ENCODE measurements around the gene CTBP2.
A peak's percentile ranks its signal among the peaks of the same experiment; 100 is the strongest.
"Not testable (repeated sequence)": the region's sequence is repeated elsewhere in the genome, so short reads cannot be mapped to it uniquely, and the experiment has no call there.

Gene CTBP2

DNA sequence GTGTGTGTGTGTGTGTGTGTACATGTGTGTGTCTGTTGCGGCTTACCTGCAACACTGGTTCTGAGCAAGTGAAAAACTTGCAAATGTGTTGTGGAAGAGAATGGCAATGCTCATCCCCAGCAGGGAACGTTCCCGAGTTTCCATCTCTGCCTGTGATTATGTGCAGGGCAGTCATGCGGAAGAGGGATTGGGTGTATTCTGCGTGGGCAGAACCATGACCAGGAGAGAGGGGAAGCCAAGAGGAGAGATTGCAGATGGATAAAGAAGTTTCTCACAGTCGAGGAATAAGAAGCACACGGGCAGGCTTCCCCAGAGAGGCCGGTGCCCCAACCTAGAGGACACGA, 99.9 kb downstream of the CTBP2 start:
- DNase-seq: no peak

DNA sequence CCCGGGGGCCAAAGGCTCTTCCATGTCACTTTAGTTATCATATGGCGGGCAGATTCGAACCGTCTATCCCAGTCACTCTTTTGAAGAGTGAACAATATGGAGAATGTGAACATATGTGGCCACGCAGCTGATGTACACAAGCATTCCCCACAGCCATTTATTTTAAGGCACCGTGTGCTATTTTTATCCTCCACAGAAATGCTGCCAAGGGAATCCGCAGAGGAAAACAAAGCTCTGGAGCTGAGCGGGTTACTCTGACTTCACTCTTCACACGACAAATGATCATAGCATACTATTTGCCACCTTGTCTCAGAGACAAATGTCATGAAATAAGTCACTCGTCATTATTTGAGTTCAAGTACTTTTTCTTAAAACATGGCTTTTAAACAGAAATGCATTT, 100.3 kb downstream of the CTBP2 start:
- DNase-seq: no peak

DNA sequence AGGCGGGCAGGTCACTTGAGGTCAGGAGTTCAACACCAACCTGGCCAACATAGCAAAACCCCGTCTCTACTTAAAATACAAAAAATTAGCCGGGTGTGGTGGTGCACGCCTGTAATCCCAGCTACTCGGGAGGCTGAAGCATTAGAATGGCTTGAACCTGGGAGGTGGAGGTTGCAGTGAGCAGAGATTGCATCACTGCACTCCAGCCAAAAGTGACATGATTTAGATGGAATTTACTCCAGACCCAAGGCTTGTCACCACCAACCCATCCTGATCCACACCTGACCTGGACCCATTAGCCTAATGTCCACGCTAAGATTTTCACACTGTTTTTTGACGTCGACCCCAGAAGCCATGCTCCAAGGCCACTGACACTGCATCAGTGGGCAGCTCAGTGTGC, 101.0 kb downstream of the CTBP2 start:
- not testable (repeated sequence) for DNase-seq

DNA sequence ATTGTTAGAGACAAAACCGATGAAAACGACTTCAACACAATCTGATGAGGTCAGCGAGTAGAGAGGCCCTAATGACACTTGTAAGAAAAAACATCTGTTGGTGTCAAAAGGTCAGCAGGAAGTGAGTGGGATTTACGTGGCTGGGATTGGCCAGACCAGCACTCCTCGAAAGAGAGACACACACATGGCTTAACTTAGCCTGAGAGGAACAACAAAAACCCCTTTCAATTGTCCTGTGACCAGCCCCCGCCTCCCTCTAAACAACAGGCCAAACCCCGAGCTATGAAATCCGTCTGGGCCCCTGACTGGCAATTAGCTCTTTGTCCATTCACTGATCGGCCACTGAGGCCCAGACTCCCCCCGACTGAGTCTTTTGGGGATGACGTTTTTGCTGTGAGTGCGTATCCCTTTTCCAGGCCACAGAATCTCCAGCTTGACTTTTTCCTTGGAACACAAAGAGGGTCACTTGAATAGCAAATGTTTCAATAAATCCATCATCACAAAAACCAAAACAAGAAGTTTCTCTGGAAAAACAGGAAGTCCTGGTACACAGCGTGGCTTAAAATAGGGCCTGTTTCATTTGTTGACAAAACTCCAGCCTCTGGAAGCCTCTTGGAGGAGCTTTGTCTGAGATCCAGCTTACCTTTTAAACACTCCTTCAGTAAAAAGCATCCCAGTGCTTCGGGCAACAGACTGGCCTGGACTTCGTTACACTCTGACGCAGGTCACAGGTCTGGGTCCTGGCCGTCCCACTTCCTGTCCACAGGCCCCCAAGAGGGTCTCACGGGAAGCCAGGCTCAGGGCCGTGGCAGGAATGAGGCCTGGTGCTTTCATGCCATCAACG, 103.0 kb downstream of the CTBP2 start:
- DNase-seq: no peak

DNA sequence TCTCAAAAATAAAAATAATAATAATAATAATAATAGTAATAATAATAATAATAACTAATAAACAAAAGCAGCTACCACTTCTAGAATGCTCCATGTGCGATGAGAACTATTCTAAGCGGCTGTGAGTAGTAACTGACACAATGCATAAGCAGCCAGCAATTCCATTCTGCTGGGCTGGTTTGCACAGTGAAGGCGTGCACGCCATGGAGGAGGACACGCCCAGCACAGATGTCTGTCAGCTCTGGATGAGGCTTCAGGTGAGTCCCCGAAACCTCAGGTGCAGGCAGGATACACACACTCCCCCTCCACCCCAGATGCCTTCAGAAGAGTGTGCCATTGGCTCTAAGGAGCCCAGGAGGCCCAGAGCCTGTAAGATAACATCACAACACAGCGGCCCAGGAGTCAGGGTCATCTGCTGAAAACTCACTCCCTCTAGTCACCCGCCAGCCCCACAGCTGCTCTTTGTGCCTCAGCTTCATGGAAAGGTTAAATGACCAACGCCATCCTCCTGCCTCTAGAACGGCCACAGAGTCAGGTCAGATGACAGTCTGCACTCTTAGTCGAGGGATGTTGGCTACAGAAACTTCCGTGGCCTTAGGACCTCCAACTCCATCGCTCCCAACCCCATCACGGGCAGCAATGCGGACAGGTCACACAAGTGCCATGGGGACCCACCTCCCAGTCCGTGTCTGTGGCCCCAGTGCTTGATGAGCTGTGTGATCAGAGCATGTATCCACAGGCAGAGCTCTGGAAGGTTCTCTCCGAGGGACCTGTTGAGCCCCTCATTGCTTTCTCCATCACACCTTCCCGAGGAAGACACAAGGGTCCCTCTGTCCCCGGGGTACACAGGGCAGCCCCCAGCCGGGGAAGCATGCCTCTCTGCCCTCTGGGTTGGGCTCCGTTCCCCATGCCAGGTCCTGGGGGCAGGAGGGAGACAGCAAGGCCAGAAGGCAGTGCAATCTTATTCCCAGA, 103.9 kb downstream of the CTBP2 start:
- DNase-seq: no peak

GRCh38 chr10:125055446-125055845, 104.9 kb downstream of the CTBP2 start:
- no peak for DNase-seq

- DNase-seq: no peak
Measured at GRCh38 chr10:125054669-125055268, 105.6 kb downstream of the CTBP2 start.

GRCh38 chr10:125054216-125054615, 106.1 kb downstream of the CTBP2 start:
- no peak for DNase-seq

GRCh38 chr10:125052146-125052545, 108.2 kb downstream of the CTBP2 start:
- no peak for DNase-seq

DNA sequence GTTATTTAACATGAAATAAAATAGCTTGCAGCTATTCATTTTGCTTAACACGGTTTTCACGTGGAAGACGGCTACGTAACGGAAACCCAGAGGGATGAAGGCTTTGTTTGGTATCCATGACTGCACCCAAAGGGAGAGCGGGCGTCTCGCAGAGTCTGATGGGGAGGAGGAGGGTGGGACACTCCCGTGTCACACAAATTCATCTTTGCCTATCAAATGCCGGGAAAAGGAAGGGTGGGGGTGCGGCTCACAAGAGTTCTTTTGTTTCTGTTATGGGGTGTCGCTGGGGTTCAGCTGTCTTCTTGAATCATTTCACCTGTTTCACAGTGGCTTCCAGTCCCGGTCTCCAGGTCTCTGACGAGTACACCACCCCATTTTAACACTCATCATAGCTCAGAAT, 110.0 kb downstream of the CTBP2 start:
- no peak for DNase-seq

- no peak for DNase-seq
Measured at GRCh38 chr10:125049216-125049881, 111.0 kb downstream of the CTBP2 start.

DNA sequence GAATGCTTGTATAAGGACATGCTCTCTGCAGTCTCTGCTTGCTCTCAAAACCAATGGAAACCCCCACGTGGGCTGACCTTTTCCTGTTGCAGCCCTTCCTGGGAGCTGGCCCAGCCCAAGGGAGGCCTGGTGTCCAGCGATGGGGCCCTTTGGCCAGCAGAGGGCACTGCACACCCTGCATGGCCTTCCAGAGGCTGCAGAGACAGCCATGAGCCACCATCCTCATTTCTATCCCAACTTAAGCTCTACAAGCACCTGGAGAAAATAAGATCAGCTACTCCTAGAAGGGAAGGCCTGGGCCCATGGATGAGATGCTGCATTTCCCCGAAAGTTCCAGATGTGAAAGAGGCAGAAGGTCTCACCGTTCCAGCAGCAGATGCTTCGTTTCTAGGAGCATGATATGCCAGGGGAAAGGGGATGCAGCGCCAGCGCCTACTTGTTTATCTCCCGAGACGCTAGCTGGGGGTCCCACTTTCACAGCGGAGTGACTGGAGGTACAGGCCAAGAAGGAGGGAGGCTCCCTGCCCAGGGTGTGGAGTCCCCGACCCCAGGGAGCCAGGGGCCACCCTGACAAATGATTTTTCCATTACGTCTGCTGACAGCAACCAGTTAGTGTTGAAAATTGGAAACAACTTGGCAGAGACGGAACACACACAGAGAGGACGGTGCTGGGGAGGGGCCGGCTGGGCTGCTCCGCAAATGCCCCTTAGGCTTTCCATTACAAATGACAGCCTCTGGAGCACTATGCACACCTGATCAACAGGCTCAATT, 112.1 kb downstream of the CTBP2 start:
- peak; percentile 17 for DNase-seq

DNA sequence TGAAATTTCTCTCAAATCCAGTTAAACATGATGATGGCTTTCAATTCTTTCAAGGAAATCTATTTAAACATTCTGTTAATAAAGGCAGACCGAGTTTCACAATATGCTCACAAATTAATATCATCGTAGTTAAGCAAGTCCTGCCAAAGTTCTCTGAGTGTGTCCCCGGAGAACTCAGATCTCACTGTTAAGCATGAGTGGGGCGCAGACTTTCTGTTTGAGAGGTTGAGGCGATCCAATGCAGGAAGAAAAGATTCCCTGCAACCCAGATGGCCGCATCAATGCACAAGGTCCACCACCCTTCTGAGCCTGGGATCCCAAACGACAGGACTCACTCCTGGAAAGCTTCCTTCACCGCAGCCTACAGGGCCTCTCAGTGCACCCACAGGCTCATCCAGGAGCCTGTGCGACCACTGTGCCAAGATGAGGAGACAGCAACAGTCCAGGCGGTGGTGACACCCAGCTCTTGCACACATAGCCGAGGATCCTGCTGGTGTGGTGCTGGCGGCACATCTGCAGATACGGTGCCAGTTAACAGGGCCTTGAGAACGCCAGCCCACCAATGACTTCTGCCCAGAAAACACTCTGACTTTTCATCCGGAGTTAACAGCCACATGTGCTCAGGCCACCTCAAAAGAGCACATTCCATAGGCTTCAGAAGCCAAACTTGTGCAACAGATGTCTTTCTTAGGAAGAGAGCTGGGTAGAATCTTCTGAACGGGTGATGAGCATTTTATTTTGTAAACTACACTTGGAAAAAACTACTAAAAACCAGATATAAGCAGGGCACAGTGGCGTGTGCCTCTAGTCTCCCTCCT, 116.3 kb downstream of the CTBP2 start:
- DNase-seq: no peak

DNA sequence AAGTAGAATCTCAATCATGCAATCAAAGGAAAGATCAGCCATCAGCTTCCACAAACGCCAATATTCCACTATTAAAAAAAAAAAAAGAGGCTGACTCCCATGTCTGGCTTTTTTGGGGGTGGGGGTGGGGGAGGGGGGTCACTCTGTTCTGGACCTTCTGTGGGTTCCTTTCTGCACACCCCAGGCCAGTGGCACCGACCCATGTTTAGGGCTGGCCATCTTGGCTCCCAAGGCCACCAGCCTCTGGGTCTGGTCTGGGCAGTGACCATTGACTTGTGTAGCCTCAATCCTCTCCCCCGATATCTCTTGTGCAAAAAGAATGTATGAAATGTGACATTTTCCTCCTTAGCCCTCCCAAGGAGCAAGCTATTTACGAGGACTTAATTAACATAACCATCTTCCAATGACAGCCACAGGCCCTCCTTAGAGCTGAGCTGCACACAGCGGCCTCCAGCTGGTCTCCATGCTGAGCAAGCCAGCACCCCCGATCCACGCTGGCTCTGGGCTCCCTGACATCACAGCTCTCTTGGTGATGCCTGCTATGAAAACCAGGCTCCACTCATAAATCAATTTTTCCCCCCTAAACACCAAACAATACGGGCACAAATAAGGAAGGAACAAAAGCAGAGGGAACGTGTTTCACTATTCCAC, 118.4 kb downstream of the CTBP2 start:
- DNase-seq: no peak

- no peak for DNase-seq
Measured at GRCh38 chr10:125039354-125039769, 121.0 kb downstream of the CTBP2 start.

DNA sequence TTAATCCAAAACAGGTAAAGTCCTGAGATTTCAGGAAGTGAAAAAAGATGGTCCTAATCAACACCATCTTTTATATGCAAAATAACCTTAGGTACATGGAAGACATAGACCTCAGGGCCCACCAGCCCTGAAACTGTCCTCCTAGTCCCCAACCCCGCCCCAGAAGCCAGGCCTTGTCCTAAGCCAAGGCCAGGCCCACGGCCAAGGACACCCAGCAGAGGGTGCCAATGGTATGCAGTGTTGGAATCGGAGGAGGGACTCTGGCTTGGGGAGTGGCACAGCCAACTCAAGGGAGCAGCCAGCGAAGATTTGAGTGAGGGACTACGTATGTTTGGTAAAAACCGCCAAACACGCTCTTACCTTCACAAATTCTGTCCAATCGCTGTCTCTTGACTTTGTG, 121.7 kb downstream of the CTBP2 start:
- no peak for DNase-seq

DNA sequence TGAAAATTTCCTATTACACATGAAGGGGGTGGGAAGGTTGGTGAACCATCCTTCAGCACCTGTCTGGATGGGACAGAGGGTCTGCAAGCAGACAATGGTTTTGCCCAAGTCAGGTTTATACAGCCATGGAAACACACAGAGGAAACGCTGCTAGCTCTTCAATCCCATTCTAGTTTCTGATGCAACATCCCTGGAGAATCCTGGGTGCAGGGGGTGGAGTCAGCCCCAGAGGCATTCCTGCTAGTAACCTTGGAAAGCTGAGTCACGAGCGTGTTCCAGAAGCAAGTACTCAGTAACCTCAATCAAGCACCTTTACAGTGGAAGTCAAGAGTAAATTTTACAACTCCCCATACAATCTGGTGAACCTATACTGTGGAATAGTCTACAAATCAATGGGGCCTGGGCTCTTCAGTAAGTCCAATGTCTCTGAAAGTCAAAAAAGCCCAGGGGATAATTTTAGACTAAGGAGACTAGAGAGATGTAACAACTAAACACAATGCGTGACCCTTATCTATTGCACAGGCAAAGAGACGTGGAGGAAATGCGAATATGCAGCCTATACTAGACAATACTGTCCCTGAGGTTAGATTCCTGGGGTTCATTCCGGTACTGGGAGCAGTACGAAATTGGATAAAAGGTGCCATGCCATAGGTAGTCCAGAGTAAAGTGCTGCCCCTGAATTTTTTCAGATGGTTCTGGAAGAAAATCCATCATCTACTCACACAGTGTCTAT, 123.1 kb downstream of the CTBP2 start:
- no peak for DNase-seq

DNA sequence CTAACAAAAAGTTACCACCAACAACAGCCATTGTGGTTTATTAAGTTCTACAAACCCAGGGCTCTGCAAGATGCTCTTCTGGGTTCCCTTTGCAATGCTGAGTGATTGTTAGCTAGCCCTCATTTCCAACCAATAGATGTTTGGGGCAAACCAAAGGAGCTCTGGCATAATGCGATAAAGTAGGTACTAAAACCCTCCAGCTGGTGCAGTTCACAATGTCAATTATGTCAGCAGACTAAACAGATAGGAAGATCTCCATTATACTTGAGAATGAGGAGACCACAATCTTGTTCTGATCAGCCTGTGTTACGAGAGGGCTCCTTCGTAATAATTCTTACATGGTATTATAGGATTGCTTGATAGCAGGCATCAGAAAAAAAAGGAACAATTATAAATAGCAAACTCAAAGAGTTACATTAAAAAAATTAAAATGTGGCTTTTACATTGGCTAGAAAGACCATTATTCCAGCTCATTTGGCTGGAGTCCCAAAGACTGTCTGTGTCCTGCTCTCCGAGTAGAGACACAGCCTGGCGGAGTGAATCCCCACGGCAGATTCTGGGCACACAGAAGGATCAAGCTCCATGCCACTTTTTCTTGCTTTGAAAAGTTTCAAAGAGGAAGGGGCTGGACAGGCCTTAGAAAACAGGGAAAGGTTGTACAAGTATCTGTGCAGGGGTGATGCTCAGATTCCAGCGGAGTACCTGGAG, 124.6 kb downstream of the CTBP2 start:
- no peak for DNase-seq

DNA sequence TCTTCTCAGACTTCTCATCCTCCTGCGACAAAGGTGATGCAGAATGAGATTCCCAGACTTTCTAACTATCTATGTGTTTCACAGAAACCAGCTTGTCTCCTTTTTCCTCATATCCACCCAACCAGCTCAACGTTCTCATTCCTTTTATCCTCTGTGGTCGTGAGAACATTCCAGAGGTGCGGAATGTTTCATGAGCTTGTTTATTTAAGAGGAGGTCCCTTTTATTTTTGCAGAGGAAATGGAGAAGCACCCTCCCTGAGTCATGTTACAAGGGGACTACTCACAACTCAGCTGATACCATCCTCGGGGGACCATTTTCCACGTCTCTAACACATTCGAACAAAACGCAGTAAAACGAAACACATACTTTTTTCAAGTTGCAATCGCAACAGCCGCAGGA, 125.2 kb downstream of the CTBP2 start:
- no peak for DNase-seq

All from activated CD4-positive, alpha-beta T cell treated with anti-CD3 and anti-CD28 coated beads for 1 hour (primary cell).